Vagina (tissue), 2 donors: ENCODE data around the gene PSMD4.

Experiments
- POLR2A ChIP-seq, 2 donors: fragments of 450-650 bp; IDR thresholded peaks; one replicate each; pipeline ENCODE4 v1.6.1; 2017; ENCODE audit warnings: antibody characterized with exemption in 2 of 2, mild to moderate bottlenecking in 2 of 2, moderate library complexity in 2 of 2
- POLR2AphosphoS5 ChIP-seq, 2 donors: sonication (generic); formaldehyde crosslinking; IDR thresholded peaks; one replicate each; pipeline ENCODE4 v1.9.0; 2017; ENCODE audit warnings: antibody characterized with exemption in 2 of 2, mild to moderate bottlenecking in 2 of 2, low read depth in 1 of 2; ENCODE audit not compliant: insufficient read depth in 1 of 2
- TF ChIP-seq, protein P1 (sequence below), 3 experiments: fragments of 450-650 bp in 2 of 3; fragments of 200-600 bp in 1 of 3; sonication (generic) in 1 of 3; IDR thresholded peaks; one replicate each; pipeline ENCODE4 v1.5.1; 2017 to 2019; ENCODE audit warnings: antibody characterized with exemption in 3 of 3, mild to moderate bottlenecking in 2 of 3, moderate library complexity in 2 of 3

DNA sequence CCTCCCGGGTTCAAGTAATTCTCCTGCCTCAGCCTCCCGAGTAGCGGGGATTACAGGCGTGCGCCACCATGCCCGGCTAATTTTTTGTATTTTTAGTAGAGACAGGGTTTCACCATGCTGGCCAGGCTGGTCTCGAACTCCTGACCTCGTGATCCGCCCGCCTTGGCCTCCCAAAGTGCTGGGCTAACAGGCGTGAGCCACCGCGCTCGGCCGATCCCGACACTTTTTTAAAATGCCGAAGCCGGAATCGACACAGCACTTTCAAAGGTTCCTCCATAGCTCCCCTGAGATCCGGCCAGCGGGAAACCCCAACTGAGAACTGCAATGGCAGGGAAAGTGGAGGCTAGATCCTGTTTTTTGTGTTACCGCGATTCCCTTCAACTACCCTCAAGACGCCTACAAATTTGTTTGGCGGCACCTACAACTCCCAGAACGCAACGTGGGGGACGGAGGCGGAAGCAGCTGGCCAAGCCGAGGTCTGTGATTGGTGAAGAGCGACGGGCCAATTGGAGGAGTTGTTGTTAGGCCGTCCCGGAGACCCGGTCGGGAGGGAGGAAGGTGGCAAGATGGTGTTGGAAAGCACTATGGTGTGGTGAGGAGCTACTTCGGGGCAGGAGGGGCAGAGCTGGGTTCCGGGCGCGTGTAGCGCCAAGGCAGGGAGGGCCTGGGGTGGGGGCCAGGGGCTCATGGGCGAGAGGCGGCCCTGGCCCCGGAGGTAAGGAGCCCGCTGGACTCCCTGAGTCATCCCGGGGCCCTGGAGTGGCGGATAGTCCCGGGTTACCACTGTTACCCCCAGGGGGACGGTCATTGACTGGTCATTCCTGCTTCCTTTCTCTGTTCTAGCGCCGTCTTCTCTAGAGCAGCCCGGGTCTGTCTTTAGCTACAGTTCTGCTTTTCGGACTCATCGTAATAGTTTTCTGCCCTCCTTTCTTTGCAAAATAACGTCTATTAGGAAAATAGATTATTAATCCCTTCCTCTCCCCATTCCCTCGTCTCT is at the start of gene PSMD4:
- peak; percentile 96 to 97 for TF ChIP-seq POLR2AphosphoS5 (IDR thresholded peaks at IDR 0.05; ENCODE audit: insufficient read depth in 1 of 2, low read depth in 1 of 2)
- TF ChIP-seq, protein P1, sequence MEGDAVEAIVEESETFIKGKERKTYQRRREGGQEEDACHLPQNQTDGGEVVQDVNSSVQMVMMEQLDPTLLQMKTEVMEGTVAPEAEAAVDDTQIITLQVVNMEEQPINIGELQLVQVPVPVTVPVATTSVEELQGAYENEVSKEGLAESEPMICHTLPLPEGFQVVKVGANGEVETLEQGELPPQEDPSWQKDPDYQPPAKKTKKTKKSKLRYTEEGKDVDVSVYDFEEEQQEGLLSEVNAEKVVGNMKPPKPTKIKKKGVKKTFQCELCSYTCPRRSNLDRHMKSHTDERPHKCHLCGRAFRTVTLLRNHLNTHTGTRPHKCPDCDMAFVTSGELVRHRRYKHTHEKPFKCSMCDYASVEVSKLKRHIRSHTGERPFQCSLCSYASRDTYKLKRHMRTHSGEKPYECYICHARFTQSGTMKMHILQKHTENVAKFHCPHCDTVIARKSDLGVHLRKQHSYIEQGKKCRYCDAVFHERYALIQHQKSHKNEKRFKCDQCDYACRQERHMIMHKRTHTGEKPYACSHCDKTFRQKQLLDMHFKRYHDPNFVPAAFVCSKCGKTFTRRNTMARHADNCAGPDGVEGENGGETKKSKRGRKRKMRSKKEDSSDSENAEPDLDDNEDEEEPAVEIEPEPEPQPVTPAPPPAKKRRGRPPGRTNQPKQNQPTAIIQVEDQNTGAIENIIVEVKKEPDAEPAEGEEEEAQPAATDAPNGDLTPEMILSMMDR (IDR thresholded peaks at IDR 0.05) = no peak
- peak in 1 of 2 donors; percentile 68 for TF ChIP-seq POLR2A (IDR thresholded peaks at IDR 0.05)
